GM21367 (cell line): ENCODE measurements around the gene LEMD1.
"Not testable (repeated sequence)": the region's sequence is repeated elsewhere in the genome, so short reads cannot be mapped to it uniquely, and the experiment has no call there.

Source experiments
- ATAC-seq: cut with Tn5 transposase; IDR thresholded peaks from one replicate; pipeline ENCODE4 v1.9.1; 2021; ENCODE audit not compliant: unreplicated experiment

LEMD1 gene

GRCh38 chr1:205382561-205382960 is 39.3 kb downstream of the LEMD1 start:
- no peak for ATAC-seq

GRCh38 chr1:205381305-205381704 is 40.6 kb downstream of the LEMD1 start:
- ATAC-seq, result no peak

- ATAC-seq, result no peak
Measured at GRCh38 chr1:205380882-205381281, 41.0 kb downstream of the LEMD1 start.

- no peak for ATAC-seq
Measured at GRCh38 chr1:205379056-205379455, 42.8 kb downstream of the LEMD1 start.

GRCh38 chr1:205377355-205377754 is 44.5 kb downstream of the LEMD1 start:
- ATAC-seq, result no peak

GRCh38 chr1:205376739-205377138 is 45.1 kb downstream of the LEMD1 start:
- ATAC-seq, result no peak

- ATAC-seq, result no peak
Measured at GRCh38 chr1:205375835-205376545, 45.9 kb downstream of the LEMD1 start.

GRCh38 chr1:205374210-205375078 is 47.4 kb downstream of the LEMD1 start:
- no peak for ATAC-seq

GRCh38 chr1:205373798-205374175 is 48.1 kb downstream of the LEMD1 start:
- no peak for ATAC-seq

- no peak for ATAC-seq
Measured at GRCh38 chr1:205373022-205373797, 48.6 kb downstream of the LEMD1 start.

GRCh38 chr1:205371871-205372660 is 49.8 kb downstream of the LEMD1 start:
- ATAC-seq, result no peak

- no peak for ATAC-seq
Measured at GRCh38 chr1:205370780-205371179, 51.1 kb downstream of the LEMD1 start.

GRCh38 chr1:205369701-205370123 is 52.1 kb downstream of the LEMD1 start:
- no peak for ATAC-seq

- no peak for ATAC-seq
Measured at GRCh38 chr1:205368478-205368877, 53.4 kb downstream of the LEMD1 start.

GRCh38 chr1:205365945-205366463 is 55.9 kb downstream of the LEMD1 start:
- no peak for ATAC-seq

GRCh38 chr1:205365086-205365485 is 56.8 kb downstream of the LEMD1 start:
- ATAC-seq, result not testable (repeated sequence)

GRCh38 chr1:205360891-205361290 is 61.0 kb downstream of the LEMD1 start:
- ATAC-seq, result no peak

GRCh38 chr1:205359771-205360565 is 61.9 kb downstream of the LEMD1 start:
- no peak for ATAC-seq

GRCh38 chr1:205358579-205358978 is 63.3 kb downstream of the LEMD1 start:
- no peak for ATAC-seq

- ATAC-seq, result no peak
Measured at GRCh38 chr1:205357567-205357966, 64.3 kb downstream of the LEMD1 start.
